ENCODE measurements around the gene MRGPRX2. TPM values are rescaled to one million over a fixed set of nuclear protein-coding genes. Genes with fewer than 3 reads are reported as not detected.

The MRGPRX2 gene
- polyA plus RNA-seq, 1 experiment: not detected

GRCh38 chr11:19053909-19054308 lies 6.6 kb downstream of the MRGPRX2 start:
- no peak for DNase-seq (ENCODE audit: low read depth, low spot score)
- Histone ChIP-seq H3K27ac (ENCODE audit: low read depth, low read length) (no peak overlapping the region), H3K4me3 (ENCODE audit: low read depth, low read length) (no peak overlapping the region), H3K27me3 (ENCODE audit: control insufficient read depth, insufficient read depth, low read length) (peaks cover 2% of the 10 kb centered on the region), H3K9me3 (ENCODE audit: control insufficient read depth, insufficient read depth, low read length) (no peaks in the 10 kb centered on the region; the same call in 1 of the 2 replicates)
- ChIA-PET POLR2A (no interaction called here), CTCF (interaction anchor here (2.3 to 4.2 kb wide), 2 partner anchors 17 to 23 kb away, joined by 17 to 18 read pairs; no protein-coding TSS in a partner anchor)
- no peak for TF ChIP-seq CTCF (IDR thresholded peaks at IDR 0.05; ENCODE audit: low read depth, low read length)

- CTCF ChIA-PET: interaction anchor here (1.5 kb wide), 1 partner anchor 20 kb away, joined by 7 read pairs; no protein-coding TSS in a partner anchor
Observed at GRCh38 chr11:19050281-19050680, 10.2 kb downstream of the MRGPRX2 start.

DNA sequence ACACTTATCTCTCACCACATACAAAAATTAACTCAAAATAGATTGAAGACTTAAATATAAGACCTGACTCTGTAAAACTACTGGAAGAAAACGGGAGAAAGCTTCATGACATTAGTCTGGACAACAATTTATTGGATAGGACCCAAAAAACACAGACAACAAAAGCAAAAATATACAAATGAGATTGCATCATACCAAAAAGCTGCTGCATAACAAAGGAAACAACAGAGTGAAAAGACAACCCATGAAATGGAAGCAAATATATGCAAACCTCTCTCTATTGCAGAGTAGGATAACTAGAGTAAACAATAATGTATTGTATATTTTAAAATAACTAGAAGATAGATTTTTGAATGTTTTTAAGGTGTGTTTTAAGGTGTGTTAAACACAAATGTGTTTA lies 11.2 kb downstream of the MRGPRX2 start:
- TF ChIP-seq CTCF (IDR thresholded peaks at IDR 0.05; ENCODE audit: low read depth, low read length): no peak
- ChIA-PET CTCF (interaction anchor here (1.5 kb wide), 1 partner anchor 21 kb away, joined by 7 read pairs; no protein-coding TSS in a partner anchor), POLR2A (no interaction called here)
- H3K9me3 ChIP-seq (ENCODE audit: control insufficient read depth, insufficient read depth, low read length): no peaks in the 10 kb centered on the region
- no peak overlapping the region for H3K27ac ChIP-seq (ENCODE audit: low read depth, low read length)
- no peak overlapping the region for H3K4me3 ChIP-seq (ENCODE audit: low read depth, low read length)
- no peak for DNase-seq (ENCODE audit: low read depth, low spot score)
- H3K27me3 ChIP-seq (ENCODE audit: control insufficient read depth, insufficient read depth, low read length): no peaks in the 10 kb centered on the region

More at GRCh38 chr11:19050281-19050680, 10.2 kb downstream of the MRGPRX2 start:
- Histone ChIP-seq H3K27me3 (ENCODE audit: control insufficient read depth, insufficient read depth, low read length) (no peaks in the 10 kb centered on the region), H3K9me3 (ENCODE audit: control insufficient read depth, insufficient read depth, low read length) (no peaks in the 10 kb centered on the region), H3K27ac (ENCODE audit: low read depth, low read length) (no peak overlapping the region), H3K4me3 (ENCODE audit: low read depth, low read length) (no peak overlapping the region)
- no peak for DNase-seq (ENCODE audit: low read depth, low spot score)
- no peak for TF ChIP-seq CTCF (IDR thresholded peaks at IDR 0.05; ENCODE audit: low read depth, low read length)
- POLR2A ChIA-PET: no interaction called here

GRCh38 chr11:19040051-19040450 lies 20.5 kb downstream of the MRGPRX2 start:
- DNase-seq (ENCODE audit: low read depth, low spot score): no peak
- Histone ChIP-seq H3K27ac (ENCODE audit: low read depth, low read length) (no peak overlapping the region), H3K27me3 (ENCODE audit: control insufficient read depth, insufficient read depth, low read length) (no peaks in the 10 kb centered on the region), H3K9me3 (ENCODE audit: control insufficient read depth, insufficient read depth, low read length) (peaks cover 3% of the 10 kb centered on the region; the same call in 1 of the 2 replicates), H3K4me3 (ENCODE audit: low read depth, low read length) (no peak overlapping the region)
- POLR2A ChIA-PET: no interaction called here
- CTCF ChIA-PET: no interaction called here
- no peak for TF ChIP-seq CTCF (IDR thresholded peaks at IDR 0.05; ENCODE audit: low read depth, low read length)

GRCh38 chr11:19039409-19039808 lies 21.1 kb downstream of the MRGPRX2 start:
- ChIA-PET POLR2A (no interaction called here), CTCF (interaction anchor here (0.6 to 1.1 kb wide), 2 partner anchors 32 to 1047 kb away, joined by 3 to 4 read pairs; no protein-coding TSS in a partner anchor)
- Histone ChIP-seq H3K4me3 (ENCODE audit: low read depth, low read length) (no peak overlapping the region), H3K27ac (ENCODE audit: low read depth, low read length) (no peak overlapping the region), H3K9me3 (ENCODE audit: control insufficient read depth, insufficient read depth, low read length) (peaks cover 3% of the 10 kb centered on the region; the same call in 1 of the 2 replicates), H3K27me3 (ENCODE audit: control insufficient read depth, insufficient read depth, low read length) (no peaks in the 10 kb centered on the region)
- DNase-seq (ENCODE audit: low read depth, low spot score): no peak
- no peak for TF ChIP-seq CTCF (IDR thresholded peaks at IDR 0.05; ENCODE audit: low read depth, low read length)
